ENCODE data around the gene CCDC60. TPM values are rescaled to one million over a fixed set of nuclear protein-coding genes. Genes with fewer than 3 reads are reported as not detected.

The CCDC60 gene
- total RNA-seq, 1 donor from 2014 or later, result 2.2 TPM

DNA sequence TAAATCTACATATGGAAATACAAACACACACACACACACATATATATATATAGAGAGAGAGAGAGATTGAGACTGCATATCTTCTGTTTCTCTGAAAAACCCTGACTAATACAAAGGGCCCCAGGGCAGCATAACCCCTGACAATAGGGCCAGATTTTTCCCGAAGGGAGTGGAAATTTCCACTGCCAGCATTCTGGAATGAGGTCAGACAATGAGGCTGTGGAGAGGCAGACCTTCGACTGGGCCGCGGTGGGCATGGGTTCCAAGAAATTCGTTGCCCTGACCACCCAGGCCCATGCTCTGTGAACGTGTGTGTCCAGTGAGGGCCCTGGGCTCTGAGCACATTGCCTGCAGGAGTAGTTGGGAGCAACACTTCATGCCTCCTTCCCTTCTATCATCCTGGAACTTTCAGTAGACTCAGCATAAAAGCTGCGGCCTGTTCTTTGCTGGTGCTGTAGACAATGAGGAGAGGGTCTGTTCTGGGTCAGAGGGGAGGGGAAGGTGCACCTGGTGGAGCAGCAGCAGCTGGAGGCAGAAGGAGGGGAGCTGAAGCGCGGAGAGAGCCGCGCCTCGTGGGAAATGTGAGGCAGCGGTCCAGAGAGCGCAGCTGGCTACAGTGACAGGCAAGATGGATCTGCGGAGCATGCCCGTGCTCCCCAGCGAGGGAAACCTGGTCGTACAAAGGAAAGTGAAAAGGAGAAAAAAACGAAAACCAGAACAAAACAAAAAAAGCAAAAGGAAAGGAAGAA, 25.6 kb upstream of the CCDC60 start:
- Mint-ChIP-seq H3K27ac (no peak overlapping the region), H3K9me3 (no peaks in the 10 kb centered on the region), H3K27me3 (ENCODE audit: low read depth) (peaks cover 2% of the 10 kb centered on the region), H3K4me1 (peaks cover 5% of the 10 kb centered on the region), H3K4me3 (no peak overlapping the region), H3K36me3 (no peaks in the 10 kb centered on the region)
- DNase-seq (ENCODE audit: low spot score in 2 of 2, unreplicated experiment in 2 of 2), result no peak
- no peak for TF ChIP-seq CTCF (IDR thresholded peaks at IDR 0.05; ENCODE audit: unreplicated experiment)

DNA sequence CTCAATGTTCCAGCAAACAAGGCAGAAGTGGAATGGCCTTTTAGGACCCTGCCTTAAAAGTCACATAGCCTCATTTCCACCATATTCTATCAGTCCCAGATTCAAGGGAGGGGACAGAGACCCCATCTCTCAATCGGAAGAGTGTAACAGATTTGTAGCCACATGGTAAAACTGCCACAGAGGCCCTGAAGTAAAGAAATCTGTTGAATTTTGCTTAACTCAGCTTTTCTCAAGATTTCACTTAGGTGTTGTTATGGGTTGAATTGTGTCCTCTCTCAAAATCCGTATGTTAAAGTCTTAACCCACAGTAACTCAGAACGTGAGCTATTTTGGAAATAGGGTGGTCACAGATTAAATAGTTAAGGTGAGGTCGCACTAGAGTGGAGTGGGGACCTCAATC, 22.7 kb upstream of the CCDC60 start:
- no peak for TF ChIP-seq CTCF (IDR thresholded peaks at IDR 0.05; ENCODE audit: unreplicated experiment)
- Mint-ChIP-seq H3K36me3 (no peaks in the 10 kb centered on the region), H3K9me3 (peaks cover 4% of the 10 kb centered on the region), H3K27me3 (ENCODE audit: low read depth) (no peaks in the 10 kb centered on the region), H3K27ac (no peak overlapping the region), H3K4me1 (peaks cover 5% of the 10 kb centered on the region), H3K4me3 (no peak overlapping the region)
- no peak for DNase-seq (ENCODE audit: low spot score in 2 of 2, unreplicated experiment in 2 of 2)

DNA sequence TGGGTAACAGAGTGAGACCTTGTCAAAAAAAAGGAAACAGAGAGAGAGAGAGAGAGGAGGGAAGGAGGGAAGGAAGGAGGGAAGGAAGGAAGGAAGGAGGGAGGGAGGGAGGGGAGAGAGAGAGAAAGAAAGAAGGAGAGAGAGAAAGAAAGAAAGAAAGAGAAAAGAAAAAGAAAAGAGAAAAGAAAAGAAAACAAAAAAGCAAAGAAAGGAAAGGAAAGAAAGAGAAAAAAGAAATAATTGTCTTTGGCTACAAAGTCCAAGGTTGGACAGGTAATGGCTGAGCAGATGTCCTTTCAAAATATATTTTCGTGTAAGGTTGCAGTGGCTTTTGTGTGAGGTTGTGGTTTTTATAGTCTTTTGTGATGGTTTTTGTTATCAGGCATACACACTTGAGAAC, 21.6 kb upstream of the CCDC60 start:
- Mint-ChIP-seq H3K36me3 (no peaks in the 10 kb centered on the region), H3K9me3 (peaks cover 4% of the 10 kb centered on the region), H3K27ac (no peak overlapping the region), H3K27me3 (ENCODE audit: low read depth) (no peaks in the 10 kb centered on the region), H3K4me1 (peaks cover 5% of the 10 kb centered on the region), H3K4me3 (no peak overlapping the region)
- no peak for DNase-seq (ENCODE audit: low spot score in 2 of 2, unreplicated experiment in 2 of 2)
- TF ChIP-seq CTCF (IDR thresholded peaks at IDR 0.05; ENCODE audit: unreplicated experiment), result no peak

GRCh38 chr12:119314290-119314689, 20.2 kb upstream of the CCDC60 start:
- H3K4me1 Mint-ChIP-seq, result no peaks in the 10 kb centered on the region
- peaks cover 4% of the 10 kb centered on the region for H3K27me3 Mint-ChIP-seq (ENCODE audit: low read depth)
- no peak overlapping the region for H3K4me3 Mint-ChIP-seq
- DNase-seq (ENCODE audit: low spot score in 2 of 2, unreplicated experiment in 2 of 2), result no peak
- H3K36me3 Mint-ChIP-seq, result no peaks in the 10 kb centered on the region
- no peak overlapping the region for H3K27ac Mint-ChIP-seq
- H3K9me3 Mint-ChIP-seq, result peaks cover 4% of the 10 kb centered on the region
- no peak for TF ChIP-seq CTCF (IDR thresholded peaks at IDR 0.05; ENCODE audit: unreplicated experiment)

DNA sequence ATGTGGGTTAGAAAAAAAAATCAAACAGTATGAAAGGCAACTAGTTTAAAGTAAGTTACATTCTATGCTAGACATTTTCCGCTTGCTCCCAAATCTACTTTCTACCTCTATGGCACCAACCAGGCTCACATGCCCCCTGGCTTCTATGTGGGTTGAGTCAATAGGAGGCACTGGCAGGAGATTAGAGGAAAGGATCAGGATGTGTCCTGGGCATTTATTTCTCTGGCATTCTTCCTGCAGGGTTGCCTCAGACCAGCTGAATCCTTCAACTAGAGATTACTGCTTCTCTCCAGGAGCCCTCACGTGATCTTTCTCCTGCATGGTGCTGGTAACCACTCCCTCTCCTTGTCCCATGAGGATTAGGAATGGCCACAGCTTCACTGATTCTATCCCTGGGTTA, 14.9 kb upstream of the CCDC60 start:
- peaks cover 4% of the 10 kb centered on the region for H3K9me3 Mint-ChIP-seq

More for the DNA sequence above, 14.9 kb upstream of the CCDC60 start:
- DNase-seq (ENCODE audit: low spot score in 2 of 2, unreplicated experiment in 2 of 2), result no peak
- Mint-ChIP-seq H3K27ac (no peak overlapping the region), H3K4me3 (no peak overlapping the region), H3K36me3 (no peaks in the 10 kb centered on the region), H3K27me3 (ENCODE audit: low read depth) (peaks cover 14% of the 10 kb centered on the region), H3K4me1 (no peaks in the 10 kb centered on the region)
- TF ChIP-seq CTCF (IDR thresholded peaks at IDR 0.05; ENCODE audit: unreplicated experiment), result no peak
